HG03457 (cell line): ENCODE data around the gene PREX1.

Source experiments
- ATAC-seq: cut with Tn5 transposase; IDR thresholded peaks from one replicate; pipeline ENCODE4 v1.9.1; 2021; ENCODE audit warnings: moderate number of reproducible peaks; ENCODE audit not compliant: unreplicated experiment

PREX1 gene

GRCh38 chr20:48648482-48649051, 179.2 kb downstream of the PREX1 start:
- no peak for ATAC-seq

DNA sequence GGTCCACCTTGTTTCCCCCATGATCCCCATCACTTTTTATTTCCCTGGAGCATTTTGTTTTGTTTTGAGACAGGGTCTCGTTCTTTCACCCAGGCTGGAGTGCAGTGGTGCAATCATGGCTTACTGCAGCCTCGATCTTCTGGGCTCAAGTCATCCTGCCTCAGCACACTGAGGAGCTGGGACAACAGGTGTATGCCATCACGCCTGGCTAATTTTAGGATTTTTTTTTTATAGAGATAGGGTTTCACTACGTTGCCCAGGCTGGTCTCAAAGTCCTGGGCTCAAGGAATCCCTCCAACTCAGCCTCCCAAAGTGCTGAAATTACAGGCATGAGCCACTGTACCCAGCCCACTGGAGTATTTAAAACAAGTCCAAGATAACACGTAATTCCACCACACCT, 179.9 kb downstream of the PREX1 start:
- ATAC-seq: no peak

- ATAC-seq: no peak
These were observed 182.1 kb downstream of the PREX1 start for GRCh38 chr20:48645666-48646065.

DNA sequence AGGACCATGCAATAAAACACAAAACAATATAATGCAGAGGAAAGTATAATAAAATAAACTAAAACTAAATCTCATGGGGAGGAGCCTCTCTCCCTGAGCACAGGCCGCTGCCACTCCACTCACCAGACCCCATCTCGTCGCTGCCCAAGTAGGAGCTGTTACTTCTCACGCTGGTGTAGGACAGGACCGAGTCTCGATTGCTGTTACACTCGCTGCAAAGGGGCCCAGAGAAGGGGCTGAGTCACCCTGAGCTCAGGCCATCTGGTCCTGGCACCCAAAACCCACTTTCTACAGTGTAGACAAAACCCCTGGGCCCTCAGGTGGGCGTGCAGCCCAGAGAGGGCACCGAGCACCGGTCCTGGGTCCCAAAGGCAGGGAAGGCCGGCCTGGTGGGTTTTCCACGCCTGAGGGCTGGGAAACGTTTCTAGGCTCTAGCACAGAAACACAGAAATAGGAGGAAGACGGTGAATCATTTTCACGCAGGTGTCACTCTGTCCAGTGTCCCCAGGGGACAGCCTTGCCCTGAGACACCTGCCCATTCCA, 183.4 kb downstream of the PREX1 start:
- no peak for ATAC-seq

DNA sequence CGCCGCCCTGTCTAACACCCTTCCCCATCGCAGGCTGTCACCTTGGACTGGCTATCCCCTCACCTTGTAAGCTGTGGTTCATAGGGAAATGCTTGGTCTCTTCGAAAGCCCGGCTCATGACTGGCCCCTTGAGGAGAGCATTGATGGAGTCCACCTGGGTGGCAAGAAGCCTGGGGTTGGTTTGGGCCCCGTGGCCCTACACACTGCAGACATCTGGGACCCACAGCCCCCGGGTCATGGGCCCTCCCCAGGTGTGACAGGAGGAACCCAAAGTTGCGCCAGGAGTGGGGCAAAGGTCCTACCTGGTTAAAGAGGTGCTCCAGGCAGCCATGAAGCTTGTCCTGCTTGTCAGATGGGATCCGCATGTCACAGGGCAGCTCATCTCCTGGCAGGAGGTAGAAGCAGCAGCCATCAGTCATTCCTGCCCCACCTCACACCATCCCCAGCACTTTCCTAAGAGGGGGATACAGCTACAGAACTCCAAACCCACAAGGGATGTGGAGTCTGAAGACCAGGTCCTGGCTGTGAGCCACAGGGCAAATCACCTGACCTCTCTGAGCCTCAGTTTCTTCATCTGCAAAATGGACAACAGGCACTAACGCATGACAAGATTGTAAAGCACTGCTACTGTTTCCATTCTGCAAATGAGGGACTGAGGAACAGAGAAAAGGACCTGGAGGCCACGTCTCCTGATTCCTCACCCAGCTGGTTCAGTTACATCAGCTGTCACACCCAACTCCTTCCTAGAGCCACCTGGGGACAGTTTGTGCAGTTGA, 185.5 kb downstream of the PREX1 start:
- no peak for ATAC-seq

DNA sequence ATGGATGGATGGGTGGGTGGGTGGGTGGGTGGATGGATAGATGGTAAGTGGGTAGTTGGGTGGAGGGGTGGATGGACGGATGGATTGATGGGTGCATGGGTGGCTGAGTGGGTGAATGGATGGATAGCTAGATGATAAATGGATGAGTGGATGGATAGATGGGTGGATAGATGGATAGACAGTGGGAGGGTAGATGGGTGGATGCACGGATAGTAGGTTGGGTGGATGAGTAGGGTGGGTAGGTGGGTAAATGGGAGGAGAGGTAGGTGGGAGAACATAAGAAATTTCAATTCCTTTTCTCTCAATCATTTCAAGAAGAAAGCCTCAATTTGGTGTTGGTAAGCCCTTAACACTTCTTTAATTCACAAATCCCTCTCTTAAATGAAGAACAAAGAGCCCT, 186.9 kb downstream of the PREX1 start:
- ATAC-seq: no peak

- no peak for ATAC-seq
These were observed 187.9 kb downstream of the PREX1 start for GRCh38 chr20:48639899-48640298.

GRCh38 chr20:48638546-48638945, 189.3 kb downstream of the PREX1 start:
- no peak for ATAC-seq

DNA sequence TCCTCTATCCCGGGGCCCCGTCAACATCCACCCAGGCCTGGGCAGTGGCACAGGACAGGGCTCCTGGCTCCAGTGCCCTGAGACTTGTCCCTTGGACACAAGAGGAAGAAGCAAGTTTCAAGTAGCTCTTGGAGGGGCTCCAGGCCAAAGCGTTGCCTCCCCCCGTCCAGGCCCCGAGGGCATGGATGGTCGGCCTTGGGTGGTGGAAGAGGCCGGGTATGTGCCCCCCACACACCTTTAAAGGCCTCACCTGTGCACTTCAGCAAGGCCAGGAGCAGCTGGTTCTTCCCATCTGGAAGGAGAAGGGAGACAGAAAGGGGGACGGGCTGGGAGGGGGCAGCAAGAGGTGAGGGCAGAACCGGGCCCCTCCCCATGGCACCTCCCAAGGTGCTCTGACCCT, 190.3 kb downstream of the PREX1 start:
- ATAC-seq: no peak

DNA sequence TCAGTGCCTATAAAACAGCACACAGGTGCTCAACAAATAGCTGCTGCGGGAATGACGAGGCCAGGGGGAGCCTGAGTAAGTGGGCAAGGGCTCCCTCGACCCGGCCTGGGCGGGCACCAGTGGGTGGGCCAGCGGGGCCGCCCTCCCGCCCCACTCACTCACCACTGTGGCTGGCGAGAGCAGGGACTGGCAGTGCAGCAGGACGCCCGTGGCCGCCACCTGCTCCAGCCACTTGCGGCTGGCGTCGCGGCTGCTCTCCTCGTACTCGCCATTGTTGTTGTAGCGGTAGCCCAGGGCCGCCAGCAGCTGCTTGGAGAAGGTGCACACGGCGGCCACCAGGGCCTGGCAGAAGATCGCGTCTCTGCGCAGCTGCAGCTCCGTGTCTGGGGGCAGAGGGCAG, 191.5 kb downstream of the PREX1 start:
- no peak for ATAC-seq

DNA sequence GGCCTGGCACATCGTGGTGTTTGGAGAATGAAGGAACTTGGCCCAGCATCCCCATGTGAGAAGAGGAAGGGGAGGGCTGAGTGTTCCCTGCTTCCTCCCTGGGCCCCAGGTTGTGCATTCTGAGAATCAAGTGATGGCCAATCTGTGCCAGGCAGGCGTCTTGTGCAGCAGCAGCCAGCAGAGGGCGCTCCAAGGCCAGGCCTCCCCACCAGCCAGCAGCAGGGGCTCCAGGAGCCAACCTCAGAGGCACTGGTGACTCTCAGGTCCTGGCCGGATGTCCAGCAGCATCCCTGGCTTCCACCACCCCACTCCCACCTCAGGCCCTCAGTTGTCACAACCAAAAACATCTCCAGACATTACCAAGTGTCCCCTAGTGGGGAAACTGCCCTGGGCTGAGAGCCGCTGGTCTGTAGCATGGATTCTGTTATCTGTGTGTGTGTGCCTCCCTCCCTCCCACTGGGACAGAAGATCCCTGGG, 192.0 kb downstream of the PREX1 start:
- no peak for ATAC-seq

DNA sequence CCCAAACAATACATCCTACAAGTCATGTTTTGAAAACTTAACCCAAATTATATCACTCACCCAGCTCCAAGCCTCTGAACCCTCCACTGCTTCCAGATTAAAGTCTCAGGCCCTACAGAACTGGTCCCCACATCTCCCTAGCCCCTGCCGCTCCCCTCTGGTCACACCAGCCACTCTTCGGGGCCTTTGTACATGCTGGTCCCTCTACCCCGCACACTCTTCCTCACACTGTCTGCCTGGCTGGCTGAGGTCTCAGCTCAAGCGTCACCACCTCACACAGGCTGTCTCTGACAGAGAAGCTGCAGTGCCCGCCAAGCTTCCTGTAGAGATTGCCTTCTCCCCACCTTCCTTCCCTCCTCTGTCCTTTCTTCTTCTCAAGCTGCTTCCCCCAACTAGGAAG, 192.4 kb downstream of the PREX1 start:
- ATAC-seq: no peak

GRCh38 chr20:48634641-48635040, 193.2 kb downstream of the PREX1 start:
- no peak for ATAC-seq

DNA sequence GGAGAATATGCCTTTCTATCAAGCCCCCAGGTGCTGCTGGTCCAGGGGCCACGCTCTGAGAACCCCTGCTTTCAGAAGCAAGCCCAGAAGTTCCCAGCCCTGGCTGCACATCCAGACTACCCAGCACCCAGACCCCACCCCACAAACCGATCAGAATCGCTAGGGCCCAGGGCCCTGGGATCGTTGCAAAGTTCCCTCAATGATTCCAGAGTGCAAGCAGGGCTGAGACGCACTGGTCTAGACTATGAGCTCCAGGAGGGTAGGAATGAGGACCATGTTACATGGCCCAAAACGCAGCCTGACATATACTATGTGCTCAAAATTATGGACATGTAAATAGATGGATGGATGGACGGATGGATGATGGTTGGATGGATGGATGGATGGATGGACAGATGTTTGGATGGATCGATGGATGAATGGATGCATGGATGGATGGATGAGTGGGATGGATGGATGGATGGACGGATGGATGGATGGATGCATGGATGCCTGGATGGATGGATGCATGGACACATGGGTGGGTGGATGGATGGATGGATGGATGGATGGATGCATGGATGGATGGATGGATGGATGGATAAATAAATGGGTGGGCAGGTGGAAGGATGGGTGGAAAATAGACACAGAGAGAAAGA, 194.1 kb downstream of the PREX1 start:
- ATAC-seq: no peak

GRCh38 chr20:48632825-48633619, 194.8 kb downstream of the PREX1 start:
- no peak for ATAC-seq

DNA sequence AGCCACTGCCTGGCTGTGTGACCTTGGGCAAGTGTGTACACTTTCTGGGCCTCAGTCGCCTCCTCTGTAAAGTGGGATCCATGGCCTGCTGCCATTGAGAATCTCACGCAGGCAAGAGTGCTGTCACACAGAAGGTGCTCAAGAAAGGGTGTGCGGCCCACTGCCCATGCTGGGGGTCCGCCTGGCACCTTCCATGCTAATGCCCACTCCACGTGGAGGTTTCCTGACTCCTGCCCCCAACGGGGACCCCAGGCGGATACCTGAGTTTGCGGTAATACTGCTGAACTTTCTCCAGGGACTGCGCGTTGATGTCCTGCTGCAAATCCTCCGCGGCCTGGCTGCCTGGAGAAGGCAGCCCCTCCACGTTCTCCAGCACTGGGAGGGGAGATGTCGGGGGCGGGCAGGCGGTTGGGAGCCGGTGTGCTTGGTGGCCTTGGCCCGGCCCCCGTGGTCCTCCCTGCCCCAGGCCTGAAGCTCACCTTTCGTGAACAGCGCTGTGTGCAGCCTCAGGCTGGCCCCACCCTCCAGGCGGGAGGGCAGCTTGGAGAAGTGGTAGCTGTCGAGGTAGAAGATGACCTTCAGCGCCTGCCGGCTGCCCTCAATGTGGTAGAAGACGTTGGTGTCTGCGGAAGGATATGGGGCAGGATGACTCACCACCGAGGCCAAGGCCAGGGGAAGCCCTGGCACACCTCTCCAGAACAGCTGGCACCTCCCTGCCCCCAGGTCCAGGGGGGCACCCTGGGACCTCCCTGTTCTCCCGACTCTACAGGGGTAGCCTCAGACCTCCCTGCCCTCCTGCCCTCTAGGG, 195.6 kb downstream of the PREX1 start:
- ATAC-seq: no peak

DNA sequence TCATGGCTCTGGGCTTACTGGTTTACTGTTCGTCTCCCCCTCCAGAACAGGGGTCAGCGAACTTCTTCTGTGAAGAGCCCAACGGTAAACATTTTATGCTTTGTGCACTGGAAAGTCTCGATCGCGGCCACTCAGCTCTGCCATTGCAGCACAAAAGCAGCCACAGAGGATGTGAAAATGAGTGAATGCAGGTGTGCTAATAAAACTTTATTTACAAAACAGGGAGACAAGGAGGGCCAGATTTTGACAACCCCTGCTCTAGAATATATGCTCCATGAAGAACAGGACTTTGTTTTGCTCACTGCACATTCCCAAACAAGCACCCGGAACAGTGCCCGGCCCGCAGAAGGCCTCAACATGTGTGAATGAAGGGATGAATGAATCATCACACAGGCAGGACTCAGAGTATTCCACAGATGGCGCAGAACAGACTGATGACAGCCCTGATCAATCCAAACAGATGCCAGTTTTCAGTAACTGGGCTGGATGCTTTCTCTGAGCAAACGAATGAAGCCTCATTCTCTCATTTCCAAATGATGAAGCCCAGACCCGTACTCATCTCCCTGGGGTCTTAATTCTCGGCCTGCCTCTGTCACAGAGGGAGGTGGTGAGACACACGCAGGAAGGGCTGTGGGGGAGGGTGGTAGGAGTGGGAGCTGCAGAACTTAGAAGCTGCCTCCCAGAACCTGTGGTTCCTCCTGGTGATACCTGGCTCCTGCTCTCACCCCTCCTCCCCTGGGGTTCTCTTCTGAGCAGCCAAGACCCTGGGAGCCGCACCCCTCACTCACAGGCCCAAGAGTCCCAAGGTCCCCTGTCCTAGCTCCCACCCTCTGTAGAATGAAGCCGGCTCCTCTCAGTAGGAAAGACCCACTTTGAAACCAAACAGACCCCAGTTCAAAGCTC, 196.4 kb downstream of the PREX1 start:
- no peak for ATAC-seq

DNA sequence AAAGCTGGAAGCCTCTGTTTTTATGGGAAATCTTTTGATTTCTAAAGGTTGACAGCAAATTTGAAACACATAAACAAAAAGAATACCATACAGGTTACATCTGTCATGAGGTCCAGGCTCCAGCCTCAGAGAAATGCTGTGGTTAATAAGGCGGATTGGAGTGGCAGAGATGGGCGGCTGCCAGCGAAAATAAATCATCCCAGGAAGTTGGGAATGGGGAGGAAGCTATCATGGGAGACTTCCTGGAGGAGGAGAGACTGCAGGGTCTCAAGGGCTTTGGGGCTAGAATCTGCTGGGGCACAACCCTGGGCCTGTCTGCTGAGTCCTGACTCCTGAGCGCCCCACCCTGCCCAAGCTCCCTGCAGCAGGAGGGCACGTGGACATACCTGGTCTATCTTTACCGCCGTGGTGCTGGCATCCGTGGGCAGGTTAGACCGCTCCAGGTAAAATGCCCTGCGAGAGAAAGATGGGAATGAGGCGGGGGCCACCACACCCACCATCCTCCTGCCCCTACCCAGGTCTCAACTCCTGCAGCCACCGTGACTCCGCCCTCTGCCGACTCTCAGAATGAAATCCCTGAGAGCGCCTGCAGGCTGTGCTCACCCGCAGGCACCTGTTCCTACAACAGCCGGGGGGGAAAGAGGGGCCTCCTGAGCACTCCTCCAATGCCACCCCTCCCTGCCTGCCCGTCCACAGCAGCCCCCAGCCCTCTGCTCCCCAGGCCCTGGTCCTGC, 197.3 kb downstream of the PREX1 start:
- no peak for ATAC-seq

- ATAC-seq: no peak
These were observed 197.9 kb downstream of the PREX1 start for GRCh38 chr20:48629960-48630315.
